HepG2 (cell line): ENCODE results near the gene HAGH. TPM values are rescaled to one million over a fixed set of nuclear protein-coding genes. Genes with fewer than 3 reads are reported as not detected.

Source experiments
- ATAC-seq: fragments of 200-7000 bp; cut with Tn5 transposase; 3 replicates; pipeline ENCODE4 v1.9.1; 2020; ENCODE audit warnings: mild to moderate bottlenecking, moderate library complexity
- BruUV-seq: library from RNA; stranded (reverse); fragments of 400-500 nt; replicated peaks from 2 replicates; lab custom pipeline; 2021; lab: Mats Ljungman, UMichigan
- CTCF ChIA-PET: fragments of 300-600 bp; formaldehyde crosslinking; extraction: SDS; loops from one replicate; lab custom pipeline; 2021; ENCODE audit warnings: low total read pairs, inconsistent platforms, low intra/inter-chr PET ratio; lab: Yijun Ruan, JAX
- POLR2A ChIA-PET: fragments of 350-600 bp; sonication (Branson Sonifier 250); formaldehyde crosslinking; loops from one replicate; lab custom pipeline; 2020; ENCODE audit warnings: antibody characterized with exemption, inconsistent platforms; lab: Yijun Ruan, JAX
- DNase-seq: peaks from one replicate; pipeline ENCODE4 v3.0.0-alpha.2; 2015; ENCODE audit warnings: low spot score
- FAIRE-seq: peaks from 3 replicates; lab custom pipeline; 2011; peaks lifted over from hg19 to GRCh38; lab: Jason Lieb, UNC
- H2AFZ ChIP-seq: one replicate; pipeline ENCODE4 v1.6.1; 2011; ENCODE audit warnings: low read length, inconsistent platforms
- H3K27ac ChIP-seq: fragments of 300-600 bp; 3 replicates; pipeline ENCODE4 v1.8.0; 2011; ENCODE audit warnings: mixed run types, mild to moderate bottlenecking, mixed read lengths, low read length, inconsistent platforms; ENCODE audit not compliant: insufficient read depth; ENCODE audit errors: extremely low read length
- H3K27me3 ChIP-seq, 2 experiments: fragments of 200-600 bp in 1 of 2; 2 replicates in 1 of 2; 3 replicates in 1 of 2; pipeline versions ENCODE4 v1.6.0 to v1.8.0; 2011; ENCODE audit warnings: low read length in 2 of 2, mild to moderate bottlenecking in 2 of 2, moderate library complexity in 2 of 2, inconsistent platforms in 1 of 2; ENCODE audit not compliant: insufficient read depth in 2 of 2, control insufficient read depth in 1 of 2
- H3K36me3 ChIP-seq, 2 experiments: fragments of 200-600 bp in 1 of 2; replicated peaks in 1 of 2; 2 replicates in 1 of 2; 3 replicates in 1 of 2; pipeline versions ENCODE4 v1.5.1 to v1.8.0; 2011; ENCODE audit warnings: low read length in 2 of 2, inconsistent platforms in 1 of 2; ENCODE audit not compliant: insufficient read depth in 2 of 2, control insufficient read depth in 1 of 2
- H3K4me1 ChIP-seq: 2 replicates; pipeline ENCODE4 v1.5.1; 2012; ENCODE audit warnings: low read length, inconsistent platforms; ENCODE audit not compliant: insufficient read depth
- H3K4me2 ChIP-seq: 2 replicates; pipeline ENCODE4 v1.6.0; 2011; ENCODE audit warnings: low read depth, low read length, inconsistent platforms
- H3K4me3 ChIP-seq, 3 experiments: fragments of 200-600 bp in 1 of 3; sonication (generic), shearing (Covaris generic) in 1 of 3; replicated peaks in 1 of 3; 2 replicates each; pipeline ENCODE4 v1.5.1; 2011 to 2016; ENCODE audit warnings: low read length in 3 of 3, inconsistent platforms in 2 of 3, low read depth in 2 of 3, mild to moderate bottlenecking in 2 of 3, control low read depth in 1 of 3, mixed read lengths in 1 of 3; ENCODE audit not compliant: insufficient read depth in 1 of 3
- H3K79me2 ChIP-seq: one replicate; pipeline ENCODE4 v1.6.1; 2011; ENCODE audit warnings: low read length, inconsistent platforms; ENCODE audit not compliant: insufficient read depth
- H3K9ac ChIP-seq: 2 replicates; pipeline ENCODE4 v1.6.0; 2011; ENCODE audit warnings: mild to moderate bottlenecking, low read depth, low read length, inconsistent platforms; ENCODE audit not compliant: insufficient read depth
- H3K9me3 ChIP-seq: 2 replicates; pipeline ENCODE4 v1.5.1; 2012; ENCODE audit warnings: mild to moderate bottlenecking, low read length
- H4K20me1 ChIP-seq: 2 replicates; pipeline ENCODE4 v1.6.0; 2011; ENCODE audit warnings: inconsistent platforms, mild to moderate bottlenecking, low read length, moderate library complexity; ENCODE audit not compliant: insufficient read depth
- CEBPZ ChIP-seq: IDR thresholded peaks from 2 replicates; pipeline ENCODE4 v1.6.1; 2012; ENCODE audit warnings: low read length, improper control_type of control experiment
- RELA ChIP-seq: sonication (generic); formaldehyde crosslinking; IDR thresholded peaks from 2 replicates; pipeline ENCODE4 v1.4.0; 2020; ENCODE audit warnings: missing genetic modification reagents
- SALL1 ChIP-seq: sonication (generic); formaldehyde crosslinking; IDR thresholded peaks from 2 replicates; pipeline ENCODE4 v1.8.0; 2022; ENCODE audit warnings: mild to moderate bottlenecking, missing genetic modification reagents
- USF2 ChIP-seq, 2 experiments: sonication (generic) in 1 of 2; formaldehyde crosslinking in 1 of 2; IDR thresholded peaks; 2 replicates each; pipeline versions ENCODE4 v1.5.1 to v1.6.1; 2011 to 2020; ENCODE audit warnings: borderline replicate concordance in 1 of 2, low read depth in 1 of 2, low read length in 1 of 2, mild to moderate bottlenecking in 1 of 2, missing genetic modification reagents in 1 of 2, moderate library complexity in 1 of 2
- WGBS: methylation state at CpG from one replicate; pipeline ENCODE4 v1.1.6; 2017; ENCODE audit warnings: low lambda C conversion rate; 5-methylcytosine and 5-hydroxymethylcytosine counted together
- in situ Hi-C: cut with HindIII; loops from 2 replicates; pipeline ENCODE4 v1.10.0; 2017; ENCODE audit warnings: low pct_unique_long_range_greater_than_20kb; ENCODE audit not compliant: extremely low pct_ligation_motif_present
- intact Hi-C: fragments of 100-400 bp; cut with micrococcal nuclease; formaldehyde crosslinking; loops from one replicate; pipeline ENCODE4 v1.10.0; 2022; ENCODE audit not compliant: unreplicated experiment
- polyA plus RNA-seq, 8 experiments: library from polyadenylated mRNA; depleted of rRNA in 3 of 8; stranded (reverse) in 7 of 8; unstranded in 1 of 8; fragments of >200 nt; fragmentation: Illumina TruSeq in 4 of 8; extraction: Trizol in 4 of 8; gene quantifications; 2 replicates each; pipeline versions ENCODE4 v1.2.1 to v1.2.3, GENCODE V29; 2011 to 2016; ENCODE audit warnings: low read depth in 4 of 8, missing spikeins in 1 of 8, mixed read lengths in 1 of 8; ENCODE audit not compliant: insufficient read depth in 1 of 8
- total RNA-seq, 5 experiments: library from RNA; depleted of rRNA; stranded (reverse); fragments of >200 nt; fragmentation: Illumina TruSeq; extraction: Trizol; gene quantifications; 2 replicates each; pipeline ENCODE4 v1.2.3, GENCODE V29; 2016; ENCODE audit warnings: low read depth in 1 of 5

Gene HAGH
- total and polyA plus RNA-seq, 2 of the 13 experiments (the other 11 are each of a cell fraction or from before 2014, with no cell fraction given): 70.4 to 95.4 TPM

- no peak for ATAC-seq
- peaks cover 26% of the 10 kb centered on the region for H3K79me2 ChIP-seq
- peaks cover 4% of the 10 kb centered on the region; the same call in 1 of the 2 replicates for H4K20me1 ChIP-seq
- intact Hi-C loops (no loop called here), in situ Hi-C loops (no loop called here)
- 92% methylated on average over 2 of the region's 6 CpGs for WGBS
- FAIRE-seq: no peak
- no peak overlapping the region for H3K4me3 ChIP-seq
- H3K27ac ChIP-seq: no peak overlapping the region
- H3K4me2 ChIP-seq: no peak overlapping the region
- no peak overlapping the region for H3K9ac ChIP-seq
- CTCF ChIA-PET: no interaction called here
- POLR2A ChIA-PET: no interaction called here
- no peak for TF ChIP-seq USF2 (IDR thresholded peaks at IDR 0.05; ENCODE audit: low read depth, low read length)
- no peak for TF ChIP-seq USF2 (CRISPR knock-in tag; IDR thresholded peaks at IDR 0.05; ENCODE audit: borderline replicate concordance)
- TF ChIP-seq SALL1 (CRISPR knock-in tag): no peak
- TF ChIP-seq RELA (CRISPR knock-in tag): no peak
- TF ChIP-seq CEBPZ: no peak
- peaks cover 4 to 7% of the 10 kb centered on the region in 2 experiments; a peak in 3 of 5 replicates for H3K36me3 ChIP-seq
- H2AFZ ChIP-seq: no peak overlapping the region
- no TSS peak for BruUV-seq
- H3K4me1 ChIP-seq: peaks cover 10% of the 10 kb centered on the region
- DNase-seq: no peak
- H3K9me3 ChIP-seq: no peaks in the 10 kb centered on the region
- peaks cover 0 to 2% of the 10 kb centered on the region in 2 experiments; a peak in 1 of 5 replicates for H3K27me3 ChIP-seq
Observed at GRCh38 chr16:1787056-1787321, 39.6 kb downstream of the HAGH start.
